IMR-90 (cell line): ENCODE results near the gene PRPF8. TPM values are rescaled to one million over a fixed set of nuclear protein-coding genes. Genes with fewer than 3 reads are reported as not detected.

ENCODE experiments used
- ATAC-seq: fragments of 200-7000 bp; cut with Tn5 transposase; 2 replicates; pipeline ENCODE4 v1.9.1; 2020; ENCODE audit warnings: low read depth, mild to moderate bottlenecking, moderate library complexity
- BruUV-seq: library from RNA; stranded (reverse); fragments of 400-500 nt; replicated peaks from 2 replicates; lab custom pipeline; 2021; lab: Mats Ljungman, UMichigan
- CTCF ChIA-PET: fragments of 300-600 bp; formaldehyde crosslinking; extraction: SDS; loops from one replicate; lab custom pipeline; 2021; ENCODE audit warnings: antibody characterized with exemption; lab: Yijun Ruan, JAX
- POLR2A ChIA-PET: fragments of 300-600 bp; sonication (Branson Sonifier 250); formaldehyde crosslinking; loops from one replicate; lab custom pipeline; 2022; ENCODE audit warnings: antibody characterized with exemption; ENCODE audit not compliant: unreplicated experiment; lab: Charles Lee
- DNase-seq: peaks from one replicate; pipeline ENCODE4 v3.0.0; 2013
- H2AFZ ChIP-seq: replicated peaks from 2 replicates; pipeline ENCODE3; 2013; ENCODE audit warnings: low read length, mild to moderate bottlenecking; ENCODE audit not compliant: poor library complexity
- H2AK5ac ChIP-seq: 2 replicates; pipeline ENCODE4 v1.6.1; 2013; ENCODE audit warnings: low read depth, low read length, inconsistent platforms
- H2AK9ac ChIP-seq: replicated peaks from 2 replicates; pipeline ENCODE3; 2013; ENCODE audit warnings: mild to moderate bottlenecking, low read depth, low read length, moderate library complexity; ENCODE audit not compliant: poor library complexity
- H2BK120ac ChIP-seq: 2 replicates; pipeline ENCODE4 v1.6.1; 2013; ENCODE audit warnings: low read depth, low read length, inconsistent platforms
- H2BK15ac ChIP-seq: 3 replicates; pipeline ENCODE4 v1.6.1; 2013; ENCODE audit warnings: low read depth, low read length, inconsistent platforms
- H2BK20ac ChIP-seq: 2 replicates; pipeline ENCODE4 v1.6.1; 2013; ENCODE audit warnings: low read depth, mild to moderate bottlenecking, inconsistent platforms, low read length, moderate library complexity
- H2BK5ac ChIP-seq: 2 replicates; pipeline ENCODE4 v1.6.1; 2013; ENCODE audit warnings: mild to moderate bottlenecking, low read depth, low read length, inconsistent platforms; ENCODE audit not compliant: poor library complexity, severe bottlenecking
- H3K14ac ChIP-seq: replicated peaks from 2 replicates; pipeline ENCODE4 v1.6.1; 2013; ENCODE audit warnings: low read depth, low read length, inconsistent platforms
- H3K18ac ChIP-seq: 2 replicates; pipeline ENCODE4 v1.6.1; 2013; ENCODE audit warnings: low read depth, low read length, control low read depth
- H3K23ac ChIP-seq: 2 replicates; pipeline ENCODE4 v1.6.1; 2013; ENCODE audit warnings: low read depth, low read length, inconsistent platforms
- H3K27ac ChIP-seq: 2 replicates; pipeline ENCODE4 v1.5.1; 2013; ENCODE audit warnings: mild to moderate bottlenecking, control low read depth, low read length; ENCODE audit not compliant: insufficient read depth
- H3K27me3 ChIP-seq: 2 replicates; pipeline ENCODE4 v1.6.1; 2013; ENCODE audit warnings: low read length; ENCODE audit not compliant: control insufficient read depth, insufficient read depth
- H3K36me3 ChIP-seq: 2 replicates; pipeline ENCODE4 v1.6.1; 2013; ENCODE audit warnings: low read length, mixed read lengths; ENCODE audit not compliant: control insufficient read depth, insufficient read depth
- H3K4ac ChIP-seq: 2 replicates; pipeline ENCODE4 v1.6.1; 2013; ENCODE audit warnings: low read depth, low read length, inconsistent platforms
- H3K4me1 ChIP-seq: 2 replicates; pipeline ENCODE4 v1.6.1; 2013; ENCODE audit warnings: low read length, mixed read lengths; ENCODE audit not compliant: control insufficient read depth, insufficient read depth
- H3K4me2 ChIP-seq: 2 replicates; pipeline ENCODE4 v1.6.1; 2013; ENCODE audit warnings: low read depth, mild to moderate bottlenecking, control low read depth, low read length, moderate library complexity
- H3K4me3 ChIP-seq: 2 replicates; pipeline ENCODE4 v1.5.1; 2013; ENCODE audit warnings: low read depth, mild to moderate bottlenecking, control low read depth, low read length, moderate library complexity; ENCODE audit not compliant: insufficient read depth
- H3K56ac ChIP-seq: 2 replicates; pipeline ENCODE4 v1.6.1; 2013; ENCODE audit warnings: low read length, inconsistent platforms; ENCODE audit not compliant: insufficient read depth; ENCODE audit errors: extremely low read depth
- H3K79me1 ChIP-seq, 2 experiments: 2 replicates each; pipeline ENCODE4 v1.6.1; 2013; ENCODE audit warnings: low read length in 2 of 2, inconsistent platforms in 1 of 2, low read depth in 1 of 2
- H3K9ac ChIP-seq: 2 replicates; pipeline ENCODE4 v1.6.1; 2013; ENCODE audit warnings: low read depth, low read length, control low read depth
- H3K9me1 ChIP-seq: 2 replicates; pipeline ENCODE4 v1.6.1; 2013; ENCODE audit warnings: low read length, inconsistent platforms; ENCODE audit not compliant: insufficient read depth
- H3K9me3 ChIP-seq: 2 replicates; pipeline ENCODE4 v1.6.1; 2013; ENCODE audit warnings: low read length; ENCODE audit not compliant: control insufficient read depth, insufficient read depth
- H4K20me1 ChIP-seq: 2 replicates; pipeline ENCODE4 v1.6.1; 2013; ENCODE audit warnings: low read length, inconsistent platforms; ENCODE audit not compliant: insufficient read depth
- H4K5ac ChIP-seq: 2 replicates; pipeline ENCODE4 v1.6.1; 2013; ENCODE audit warnings: mild to moderate bottlenecking, low read depth, low read length, control low read depth
- H4K8ac ChIP-seq, 2 experiments: 2 replicates each; pipeline ENCODE4 v1.6.1; 2013; ENCODE audit warnings: low read depth in 2 of 2, low read length in 2 of 2, control low read depth in 1 of 2, inconsistent platforms in 1 of 2
- H4K91ac ChIP-seq: 2 replicates; pipeline ENCODE4 v1.6.1; 2013; ENCODE audit warnings: low read depth, low read length, inconsistent platforms; ENCODE audit not compliant: insufficient read depth
- BHLHE40 ChIP-seq: fragments of 150-350 bp; IDR thresholded peaks from 2 replicates; pipeline ENCODE4 v1.6.1; 2016; ENCODE audit warnings: mild to moderate bottlenecking, low read depth, low read length
- CHD1 ChIP-seq: IDR thresholded peaks from 2 replicates; pipeline ENCODE4 v1.6.1; 2012; ENCODE audit warnings: low read depth, low read length, improper control_type of control experiment
- CTCF ChIP-seq: conservative IDR thresholded peaks from 2 replicates; pipeline ENCODE4 v1.5.1; 2012; ENCODE audit warnings: mild to moderate bottlenecking, low read depth, low read length, improper control_type of control experiment
- SMC3 ChIP-seq: fragments of 150-350 bp; IDR thresholded peaks from 2 replicates; pipeline ENCODE4 v1.6.1; 2016; ENCODE audit warnings: low read depth, mild to moderate bottlenecking, antibody characterized with exemption, low read length, moderate library complexity
- WGBS, 2 experiments: methylation state at CpG; one replicate each; pipeline versions ENCODE4 v1.1.5 to v1.1.7; 2013; ENCODE audit warnings: missing lambda C conversion rate in 2 of 2; ENCODE audit not compliant: insufficient read length in 1 of 2; ENCODE audit errors: extremely low coverage in 2 of 2; 5-methylcytosine and 5-hydroxymethylcytosine counted together
- dilution Hi-C: fragments of 300-500 bp; cut with HindIII; formaldehyde crosslinking; loops from one replicate; pipeline ENCODE4 v1.14.3; 2018; ENCODE audit warnings: low sequenced_read_pairs; ENCODE audit not compliant: unreplicated experiment
- in situ Hi-C: fragments of 300-500 bp; cut with MboI; formaldehyde crosslinking; loops from 3 replicates; pipeline ENCODE4 v1.14.3; 2019; ENCODE audit warnings: low sequenced_read_pairs, inconsistent platforms, mixed read lengths
- intact Hi-C: fragments of 100-400 bp; cut with micrococcal nuclease; formaldehyde crosslinking; loops from 2 replicates; pipeline ENCODE4 v1.10.0; 2022
- polyA plus RNA-seq, 3 experiments: library from polyadenylated mRNA; depleted of rRNA; stranded (reverse); fragments of >200 nt; gene quantifications; 2 replicates each; pipeline ENCODE4 v1.2.3, GENCODE V29; 2012; ENCODE audit warnings: low replicate concordance in 1 of 3
- total RNA-seq: library from RNA; depleted of rRNA; stranded (reverse); fragments of >200 nt; gene quantifications from 2 replicates; pipeline ENCODE4 v1.2.3, GENCODE V29; 2012

The PRPF8 gene
- total and polyA plus RNA-seq, 2 of the 4 experiments (the other 2 are of a cell fraction), result 141 to 160 TPM

- H3K4me2 ChIP-seq, result no peak overlapping the region
- H3K9me1 ChIP-seq, result no peaks in the 10 kb centered on the region; the same call in 1 of the 2 replicates
- DNase-seq (no peak), ATAC-seq (no peak)
- no peak overlapping the region for H3K4ac ChIP-seq
- no peak overlapping the region for H2BK20ac ChIP-seq
- no peak overlapping the region for H3K9ac ChIP-seq
- no peak overlapping the region for H4K5ac ChIP-seq
- H3K14ac ChIP-seq, result no peak overlapping the region
- WGBS, 2 experiments, result 66% methylated on average over 15 of the region's 35 CpGs; no CpG with 5 or more reads in 1 of the 2 experiments
- no peaks in the 10 kb centered on the region; the same call in 1 of the 2 replicates for H4K20me1 ChIP-seq
- no peak overlapping the region for H3K18ac ChIP-seq
- H3K27ac ChIP-seq, result no peak overlapping the region
- no TSS peak for BruUV-seq
- H4K91ac ChIP-seq, result no peak overlapping the region
- no peak overlapping the region for H3K4me3 ChIP-seq
- H2AK5ac ChIP-seq, result no peak overlapping the region
- no peak overlapping the region for H3K23ac ChIP-seq
- intact Hi-C loops (no loop called here), in situ Hi-C loops (no loop called here), dilution Hi-C loops (no loop called here)
- TF ChIP-seq CHD1, result no peak
- TF ChIP-seq SMC3, result no peak
- no peak for TF ChIP-seq BHLHE40
- TF ChIP-seq CTCF, result no peak
- ChIA-PET POLR2A (no interaction called here), CTCF (no interaction called here)
- H2AK9ac ChIP-seq, result no peak overlapping the region
- no peaks in the 10 kb centered on the region for H3K27me3 ChIP-seq
- no peaks in the 10 kb centered on the region for H3K79me1 ChIP-seq
- no peak overlapping the region for H3K56ac ChIP-seq
- H2BK120ac ChIP-seq, result no peak overlapping the region
- H4K8ac ChIP-seq, result no peak overlapping the region
- H3K9me3 ChIP-seq, result peaks cover 8% of the 10 kb centered on the region; the same call in 1 of the 2 replicates
- H2BK15ac ChIP-seq, result no peak overlapping the region
- peaks cover 6% of the 10 kb centered on the region; the same call in 1 of the 2 replicates for H3K4me1 ChIP-seq
- H3K36me3 ChIP-seq, result no peaks in the 10 kb centered on the region
- H2AFZ ChIP-seq, result no peak overlapping the region
- no peak overlapping the region for H2BK5ac ChIP-seq
Measured at GRCh38 chr17:1604831-1605528, 79.7 kb downstream of the PRPF8 start.
